NOMO-1 treated with DMSO at 0.1 percent for 48 hours (cell line): ENCODE data around the gene C15orf39.
"Not testable (repeated sequence)": the region's sequence is repeated elsewhere in the genome, so short reads cannot be mapped to it uniquely, and the experiment has no call there.

ENCODE experiments used
- DNase-seq: peaks from one replicate; lab custom pipeline; 2025; ENCODE audit not compliant: unreplicated experiment; lab: John Stamatoyannopoulos, UW

The C15orf39 gene

DNA sequence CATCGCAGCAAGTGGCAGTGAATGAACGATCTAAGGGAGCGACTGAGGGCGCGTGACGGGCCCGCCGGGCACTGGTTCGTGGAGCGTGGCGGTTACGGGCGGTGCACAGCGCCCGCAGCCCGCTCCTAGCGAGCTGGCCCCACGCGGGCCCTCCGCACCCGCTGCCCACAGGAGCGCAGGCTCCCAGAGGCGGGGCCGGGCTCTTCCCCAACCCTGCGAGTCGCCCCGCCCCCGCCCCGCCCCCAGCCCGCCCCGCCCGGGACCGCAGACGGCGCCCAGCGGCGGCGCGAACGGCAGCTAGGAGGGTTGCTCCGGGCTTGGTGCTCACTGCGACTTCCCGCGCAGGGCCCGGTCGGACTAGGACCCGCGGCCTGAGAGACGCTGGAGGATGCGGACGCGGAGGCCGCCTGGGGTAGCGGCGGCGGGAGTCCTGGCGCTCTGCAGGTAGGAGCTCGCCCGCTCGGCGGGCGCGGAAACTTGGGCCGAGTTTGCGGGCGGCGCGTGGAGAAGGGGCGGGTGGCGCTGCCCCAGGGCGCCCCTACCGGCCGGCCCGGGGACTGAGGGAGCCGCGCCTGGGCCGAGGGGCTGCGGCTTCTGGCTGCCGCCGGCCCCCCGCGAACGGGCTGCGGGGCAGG, at the start of gene C15orf39:
Gene C15orf39, plus strand, starts transcription at position 267 of the 635 bp plus-strand sequence. CDS start 4,167 bp downstream, outside the sequence.
- DNase-seq = peak; percentile 70

DNA sequence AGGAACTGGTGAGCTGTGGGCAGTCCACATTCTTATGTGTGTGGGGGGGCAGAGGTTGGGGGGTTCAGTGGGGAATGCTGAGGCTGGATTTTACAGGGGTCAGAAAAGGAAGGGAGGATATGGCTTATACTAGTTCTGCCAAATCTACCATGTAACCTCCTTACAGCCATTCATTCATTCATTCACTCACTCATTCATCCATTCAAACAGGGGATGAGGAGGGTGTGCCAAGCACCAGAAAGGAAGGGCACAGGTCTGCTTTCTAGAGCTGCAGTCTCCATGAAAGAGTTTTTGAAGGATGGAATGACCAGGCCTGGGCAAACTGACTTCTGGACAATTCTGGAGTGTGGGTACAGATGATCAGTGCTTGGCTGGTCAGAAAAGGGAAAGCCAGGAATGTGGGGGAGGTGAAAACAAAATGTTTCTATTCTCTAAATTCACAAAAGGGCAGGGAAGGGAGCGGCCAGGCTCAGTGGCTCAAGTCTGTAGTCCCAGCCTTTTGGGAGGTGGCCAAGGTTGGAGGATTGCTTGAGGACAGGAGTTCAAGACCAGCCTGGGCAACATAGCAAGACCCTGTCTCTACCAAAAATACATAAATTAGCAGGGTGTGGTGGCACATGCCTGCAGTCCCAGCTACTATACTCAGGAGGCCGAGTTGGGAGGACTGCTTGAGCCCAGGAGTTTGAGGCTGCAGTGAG, 49.2 kb upstream of the C15orf39 start:
- DNase-seq = no peak

- DNase-seq = peak; percentile 95
These were observed 48.6 kb upstream of the C15orf39 start for GRCh38 chr15:75153087-75153486.

DNA sequence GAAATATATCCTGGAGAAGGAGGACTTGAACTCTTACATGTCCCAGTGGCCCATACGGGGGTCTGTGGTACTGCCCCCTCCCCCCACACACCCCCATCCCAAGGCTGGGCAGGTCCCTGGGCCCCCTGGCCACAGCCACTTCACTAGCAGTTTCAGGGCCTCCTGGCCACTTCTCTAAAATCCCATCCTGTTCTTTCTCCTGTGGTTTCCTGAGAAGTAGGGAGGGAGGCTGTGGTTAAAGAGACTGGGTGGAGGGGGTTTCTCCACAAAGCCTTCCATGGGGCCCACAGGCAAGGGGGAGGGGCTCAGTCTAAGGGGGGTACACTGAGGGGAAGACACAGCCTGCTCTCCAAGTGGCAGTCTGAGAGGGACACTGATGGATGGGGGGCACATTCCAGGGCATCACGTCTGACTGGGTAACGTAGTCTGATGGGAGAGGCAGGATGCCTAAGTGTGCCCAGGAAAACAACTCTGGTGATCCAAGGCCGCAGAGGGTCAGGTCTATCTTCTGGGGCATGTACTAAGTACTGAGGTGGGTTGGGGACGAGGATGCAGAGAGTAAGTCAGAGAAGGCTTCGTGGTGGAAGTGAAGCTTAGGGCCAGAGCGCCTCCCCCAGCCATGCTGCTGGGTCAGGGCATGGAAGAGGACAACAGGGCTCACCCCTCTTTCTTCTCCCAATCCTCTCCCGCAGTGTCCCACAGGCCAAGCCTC, 48.0 kb upstream of the C15orf39 start:
- DNase-seq = peak; percentile 92

DNA sequence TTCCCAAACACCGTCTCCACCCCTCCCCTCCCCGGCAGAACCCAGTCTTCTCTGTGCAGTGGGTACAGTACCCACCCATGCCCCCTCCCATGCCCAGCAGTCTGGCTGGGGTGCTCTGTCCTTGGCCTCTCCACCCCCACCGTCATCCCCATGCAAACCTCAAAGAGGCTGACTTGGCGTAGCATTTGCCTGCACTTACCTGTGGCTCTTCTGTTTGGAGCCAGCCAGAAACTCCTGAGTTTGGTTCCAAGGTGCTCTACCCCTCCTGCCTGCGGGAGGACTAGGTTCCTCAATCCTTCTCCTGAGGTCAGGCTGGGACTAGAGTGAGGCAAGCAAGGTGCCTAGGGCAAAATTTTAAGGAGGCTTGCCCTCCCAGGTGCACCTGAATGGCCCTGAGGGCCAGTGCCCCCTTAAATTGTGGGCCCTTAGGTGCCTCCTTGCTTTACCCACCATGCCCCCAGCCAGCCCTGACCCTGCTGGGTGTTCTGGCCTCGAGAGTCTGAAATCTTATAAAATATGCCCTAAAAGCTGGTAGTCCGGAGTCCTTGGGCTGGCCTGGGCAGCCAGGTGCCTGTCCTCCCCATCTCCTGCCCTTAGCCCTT, 47.1 kb upstream of the C15orf39 start:
- DNase-seq = no peak

DNA sequence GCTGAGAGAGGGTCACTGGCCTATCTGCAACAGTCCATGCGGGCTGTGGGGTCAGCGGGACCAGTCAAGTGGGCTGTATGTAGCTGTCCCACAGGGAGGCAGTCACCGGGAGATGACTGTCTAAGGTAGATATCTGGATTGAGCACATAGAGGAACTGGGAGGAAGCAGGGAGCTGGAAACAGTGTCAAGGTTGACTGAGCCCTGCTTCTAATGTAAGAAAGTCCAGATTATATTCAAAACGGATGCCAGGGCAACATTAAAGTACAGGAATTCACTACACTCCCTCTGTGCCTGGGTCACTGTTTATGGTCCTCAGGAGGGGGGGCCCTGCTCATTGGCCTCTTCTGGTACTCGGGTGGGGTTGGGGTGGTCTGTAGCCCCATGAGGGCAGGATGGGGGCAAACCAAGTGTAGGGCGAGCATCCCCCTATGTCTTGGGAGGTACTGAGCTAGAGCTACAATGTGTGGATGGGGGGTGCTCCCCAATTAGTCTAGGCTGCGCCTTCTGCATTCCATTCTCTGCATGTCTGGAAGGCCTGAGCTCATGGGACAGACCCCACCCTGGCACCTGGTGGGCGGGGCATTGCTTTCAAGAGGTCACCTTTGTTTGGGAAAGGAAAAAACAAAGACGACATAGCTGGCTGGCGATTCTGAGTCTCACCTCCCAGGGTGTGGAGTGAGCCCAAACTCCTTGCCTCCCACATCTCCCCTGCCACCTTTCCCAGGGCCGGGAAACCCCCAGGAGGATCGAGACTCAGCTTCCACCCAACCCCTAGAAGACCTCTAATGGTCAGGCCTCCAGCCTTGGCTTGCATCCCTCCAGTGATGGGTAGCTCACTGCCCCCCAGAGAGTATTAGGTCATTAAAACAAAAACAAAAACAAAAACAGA, 45.1 kb upstream of the C15orf39 start:
- DNase-seq = no peak

DNA sequence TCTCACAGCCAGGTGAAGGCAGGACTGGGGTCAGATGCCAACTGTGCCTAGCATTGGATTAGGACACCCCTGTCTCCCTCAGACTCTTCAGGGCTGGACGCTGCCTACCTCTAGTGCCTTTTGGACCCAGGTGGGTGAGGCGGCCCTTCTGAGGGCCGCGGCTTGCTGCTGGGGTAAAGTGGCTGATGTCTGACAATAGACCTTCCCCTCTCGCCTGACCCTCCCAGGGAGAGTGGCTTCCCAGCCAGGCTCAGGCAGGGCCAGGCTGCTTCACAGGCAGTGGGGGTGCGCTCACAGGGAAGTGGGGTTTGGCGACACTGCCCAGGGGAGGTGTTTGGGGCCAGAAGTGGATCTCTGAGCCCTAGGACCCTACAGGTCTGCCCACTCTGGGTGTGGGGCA, 43.3 kb upstream of the C15orf39 start:
- no peak for DNase-seq

DNA sequence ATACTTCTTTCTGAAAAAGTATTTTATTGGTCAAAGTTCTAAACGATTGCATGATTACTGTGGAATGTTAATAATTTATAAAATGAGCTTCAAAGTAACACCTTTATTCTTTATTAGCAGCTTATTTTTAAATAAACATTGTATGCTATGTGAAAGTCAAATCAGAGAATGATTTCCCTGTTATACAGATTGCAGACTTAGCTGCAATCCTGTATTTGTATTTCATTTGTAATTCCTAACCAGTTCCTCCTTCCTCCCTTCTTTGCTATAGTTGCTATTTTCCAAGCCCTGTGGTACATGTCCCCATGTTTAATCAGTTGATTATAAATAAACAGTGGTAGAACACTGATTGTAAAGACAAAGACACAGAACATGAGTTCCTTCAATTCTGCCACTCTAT, 42.4 kb upstream of the C15orf39 start:
- no peak for DNase-seq

- no peak for DNase-seq
These were observed 40.4 kb upstream of the C15orf39 start for GRCh38 chr15:75161106-75161916.

- DNase-seq = peak; percentile 61
These were observed 39.7 kb upstream of the C15orf39 start for GRCh38 chr15:75161917-75162414.

GRCh38 chr15:75163150-75163564, 38.5 kb upstream of the C15orf39 start:
- no peak for DNase-seq

GRCh38 chr15:75164625-75165350, 36.9 kb upstream of the C15orf39 start:
- peak; percentile 44 for DNase-seq

GRCh38 chr15:75166489-75167063, 35.1 kb upstream of the C15orf39 start:
- DNase-seq = not testable (repeated sequence)

DNA sequence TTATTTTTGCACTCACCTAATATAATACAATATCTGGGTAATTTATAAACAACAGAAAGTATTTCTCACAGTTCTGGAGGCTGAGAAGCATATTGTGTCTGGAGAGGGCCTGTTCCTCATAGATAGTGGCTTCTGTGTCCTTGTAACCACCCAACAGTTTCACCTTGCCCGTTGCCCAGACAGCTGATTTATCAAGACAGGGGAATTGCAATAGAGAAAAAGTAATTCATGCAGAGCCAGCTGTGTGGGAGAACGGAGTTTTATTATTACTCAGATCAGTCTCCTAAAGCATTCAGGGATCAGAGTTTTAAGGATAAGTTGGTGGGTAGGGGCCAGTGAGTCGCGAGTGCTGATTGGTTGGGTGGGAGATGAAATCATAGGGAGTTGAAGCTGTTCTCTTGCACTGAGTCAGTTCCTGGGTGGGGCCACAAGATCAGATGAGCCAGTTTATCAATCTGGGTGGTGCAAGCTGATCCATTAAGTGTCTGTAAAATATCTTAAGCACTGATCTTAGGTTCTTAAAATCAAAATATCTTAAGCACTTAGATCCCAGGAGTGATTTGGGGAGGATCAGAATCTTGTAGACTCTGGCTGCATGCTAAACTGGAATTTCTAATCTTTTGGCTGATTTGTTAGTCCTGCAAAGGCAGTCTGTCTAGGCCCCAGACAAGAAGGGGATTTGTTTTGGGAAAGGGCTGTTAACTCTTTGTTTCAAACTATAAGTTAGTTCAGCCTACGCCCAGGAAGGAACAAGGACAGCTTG, 33.9 kb upstream of the C15orf39 start:
- DNase-seq = no peak

DNA sequence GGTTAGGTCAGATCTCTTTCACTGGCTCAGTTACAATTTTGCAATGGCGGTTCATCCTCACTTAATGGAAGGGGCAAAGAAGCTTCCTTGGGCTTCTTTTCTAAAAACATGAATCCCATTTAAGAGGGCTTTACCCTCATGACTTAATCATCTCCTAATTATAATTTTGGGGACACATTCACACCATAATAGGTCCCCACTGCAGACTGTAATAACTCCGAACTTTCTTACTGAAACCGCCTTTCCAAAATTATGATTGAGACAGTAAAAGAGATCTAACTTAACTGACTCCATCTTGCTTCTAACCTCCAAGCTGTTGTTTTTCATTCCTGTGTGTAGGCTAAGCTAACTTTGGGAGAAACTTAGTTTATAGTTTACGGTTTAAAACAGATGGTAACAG, 33.3 kb upstream of the C15orf39 start:
- no peak for DNase-seq

GRCh38 chr15:75170203-75170602, 31.5 kb upstream of the C15orf39 start:
- DNase-seq = no peak

GRCh38 chr15:75170711-75171341, 30.9 kb upstream of the C15orf39 start:
- no peak for DNase-seq
